Body of pancreas (tissue), 4 donors: Measurements from ENCODE around the gene GALNT14.

Experiments used
- POLR2A ChIP-seq, 3 donors: fragments of 450-650 bp; IDR thresholded peaks; one replicate each; pipeline ENCODE4 v1.6.1; 2016; ENCODE audit warnings: antibody characterized with exemption in 3 of 3, mild to moderate bottlenecking in 2 of 3
- TF ChIP-seq, protein P1 (sequence below), 7 experiments: fragments of 450-650 bp in 4 of 7; fragments of 200-600 bp in 3 of 7; sonication (generic) in 3 of 7; IDR thresholded peaks; one replicate each; pipeline ENCODE4 v1.5.1; 2016 to 2019; ENCODE audit warnings: antibody characterized with exemption in 7 of 7

DNA sequence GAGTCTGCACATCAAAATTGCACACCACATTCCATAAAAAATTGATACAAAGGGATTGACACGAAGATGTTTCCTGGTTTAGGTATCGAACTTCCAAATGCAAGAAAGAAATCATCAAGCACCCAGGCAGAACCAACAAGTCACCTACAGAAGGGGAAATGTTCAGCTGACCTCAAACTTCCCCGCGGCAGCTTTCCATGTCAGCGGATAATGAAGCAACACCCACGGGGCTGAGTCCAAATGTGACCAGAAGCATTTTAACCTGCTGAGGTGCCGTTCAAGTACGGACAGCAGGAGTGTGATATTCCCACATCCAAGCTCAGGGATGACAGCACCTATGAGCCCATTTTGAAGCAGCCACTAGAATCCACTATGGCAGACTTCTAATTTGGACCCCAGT is 124.9 kb downstream of the GALNT14 start:
- TF ChIP-seq, protein P1, sequence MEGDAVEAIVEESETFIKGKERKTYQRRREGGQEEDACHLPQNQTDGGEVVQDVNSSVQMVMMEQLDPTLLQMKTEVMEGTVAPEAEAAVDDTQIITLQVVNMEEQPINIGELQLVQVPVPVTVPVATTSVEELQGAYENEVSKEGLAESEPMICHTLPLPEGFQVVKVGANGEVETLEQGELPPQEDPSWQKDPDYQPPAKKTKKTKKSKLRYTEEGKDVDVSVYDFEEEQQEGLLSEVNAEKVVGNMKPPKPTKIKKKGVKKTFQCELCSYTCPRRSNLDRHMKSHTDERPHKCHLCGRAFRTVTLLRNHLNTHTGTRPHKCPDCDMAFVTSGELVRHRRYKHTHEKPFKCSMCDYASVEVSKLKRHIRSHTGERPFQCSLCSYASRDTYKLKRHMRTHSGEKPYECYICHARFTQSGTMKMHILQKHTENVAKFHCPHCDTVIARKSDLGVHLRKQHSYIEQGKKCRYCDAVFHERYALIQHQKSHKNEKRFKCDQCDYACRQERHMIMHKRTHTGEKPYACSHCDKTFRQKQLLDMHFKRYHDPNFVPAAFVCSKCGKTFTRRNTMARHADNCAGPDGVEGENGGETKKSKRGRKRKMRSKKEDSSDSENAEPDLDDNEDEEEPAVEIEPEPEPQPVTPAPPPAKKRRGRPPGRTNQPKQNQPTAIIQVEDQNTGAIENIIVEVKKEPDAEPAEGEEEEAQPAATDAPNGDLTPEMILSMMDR (IDR thresholded peaks at IDR 0.05): no peak
- no peak for TF ChIP-seq POLR2A (IDR thresholded peaks at IDR 0.05)
